Thymus (tissue), 11 donors: ENCODE data around the gene PI4K2A. TPM values are rescaled to one million over a fixed set of nuclear protein-coding genes. Genes with fewer than 3 reads are reported as not detected.

Experiments used
- DNase-seq, 9 donors: peaks; one replicate each; pipeline ENCODE4 v3.0.0-alpha.2; 2013; ENCODE audit warnings: low spot score in 9 of 9, low read depth in 6 of 9, missing footprints in 1 of 9
- H3K27ac ChIP-seq, 2 donors: one replicate each; pipeline ENCODE4 v1.5.1; 2013; ENCODE audit warnings: control low read depth in 1 of 2, low read depth in 1 of 2, low read length in 1 of 2, mild to moderate bottlenecking in 1 of 2, moderate library complexity in 1 of 2
- H3K27me3 ChIP-seq, 2 donors: one replicate each; pipeline ENCODE4 v1.5.1; 2013; ENCODE audit warnings: low read length in 1 of 2; ENCODE audit not compliant: control insufficient read depth in 2 of 2, insufficient read depth in 1 of 2
- H3K36me3 ChIP-seq, 2 donors: one replicate each; pipeline ENCODE4 v1.5.1; 2013; ENCODE audit warnings: low read length in 1 of 2, mild to moderate bottlenecking in 1 of 2, moderate library complexity in 1 of 2; ENCODE audit not compliant: control insufficient read depth in 2 of 2, insufficient read depth in 2 of 2
- H3K4me1 ChIP-seq, 2 donors: one replicate each; pipeline ENCODE4 v1.5.1; 2013; ENCODE audit warnings: low read length in 2 of 2; ENCODE audit not compliant: control insufficient read depth in 2 of 2, insufficient read depth in 2 of 2
- H3K4me3 ChIP-seq, 2 donors: one replicate each; pipeline ENCODE4 v1.5.1; 2013; ENCODE audit warnings: low read length in 2 of 2, control low read depth in 1 of 2, mild to moderate bottlenecking in 1 of 2
- H3K9me3 ChIP-seq, 2 donors: one replicate each; pipeline ENCODE4 v1.5.1; 2013; ENCODE audit warnings: low read length in 1 of 2, mild to moderate bottlenecking in 1 of 2; ENCODE audit not compliant: control insufficient read depth in 2 of 2, insufficient read depth in 1 of 2
- WGBS: extraction: QIAGEN DNeasy Blood & Tissue Kit; methylation state at CpG from one replicate; pipeline ENCODE4 v1.1.7; 2013; 5-methylcytosine and 5-hydroxymethylcytosine counted together
- polyA plus RNA-seq: library from polyadenylated mRNA; stranded (reverse); fragments of 200-250 nt; gene quantifications from one replicate; pipeline ENCODE4 v1.2.3, GENCODE V29; 2013
- total RNA-seq: library from RNA; stranded (reverse); fragments of 120-200 nt; gene quantifications from one replicate; pipeline ENCODE4 v1.2.4, GENCODE V29; 2013
- donor health status: healthy.

PI4K2A gene
- total and polyA plus RNA-seq, 2 donors: 8.9 to 13.5 TPM

- WGBS: 94% methylated on average over 5 of the region's 5 CpGs
- H3K27ac ChIP-seq: no peak overlapping the region
Observed at GRCh38 chr10:97724341-97724941, 84.0 kb downstream of the PI4K2A start.

More at GRCh38 chr10:97724341-97724941, 84.0 kb downstream of the PI4K2A start:
- DNase-seq: no peak
- peaks cover 0 to 4% of the 10 kb centered on the region in 2 donors for H3K9me3 ChIP-seq
- H3K4me3 ChIP-seq: no peak overlapping the region
- no peaks in the 10 kb centered on the region for H3K4me1 ChIP-seq
- peaks cover 0 to 3% of the 10 kb centered on the region in 2 donors for H3K27me3 ChIP-seq
- no peaks in the 10 kb centered on the region for H3K36me3 ChIP-seq

Other genes with a start within 250 kb of the PI4K2A start
- gene RRP12, start 239.3 kb upstream of the PI4K2A start, total RNA-seq: 8.5 TPM
- gene RRP12, start 239.3 kb upstream of the PI4K2A start, polyA plus RNA-seq: 18.9 TPM
- gene PGAM1, start 214.5 kb upstream of the PI4K2A start, total RNA-seq: 272 TPM
- 104 TPM for gene PGAM1, start 214.5 kb upstream of the PI4K2A start, polyA plus RNA-seq
- 60.1 TPM for gene EXOSC1, start 194.7 kb upstream of the PI4K2A start, total RNA-seq
- gene EXOSC1, start 194.7 kb upstream of the PI4K2A start, polyA plus RNA-seq: 53.0 TPM
- 20.8 TPM for gene ZDHHC16, start 194.5 kb upstream of the PI4K2A start, total RNA-seq
- 24.4 TPM for gene ZDHHC16, start 194.5 kb upstream of the PI4K2A start, polyA plus RNA-seq
- gene MMS19, start 142.2 kb upstream of the PI4K2A start, total RNA-seq: 58.4 TPM
- gene MMS19, start 142.2 kb upstream of the PI4K2A start, polyA plus RNA-seq: 107 TPM
- gene UBTD1, start 141.7 kb upstream of the PI4K2A start, total RNA-seq: 2.5 TPM
- 7.8 TPM for gene UBTD1, start 141.7 kb upstream of the PI4K2A start, polyA plus RNA-seq
- 0.05 TPM for gene ANKRD2, start 67.9 kb upstream of the PI4K2A start, total RNA-seq
- gene ANKRD2, start 67.9 kb upstream of the PI4K2A start, polyA plus RNA-seq: 0.68 TPM
- gene HOGA1, start 56.3 kb upstream of the PI4K2A start, total RNA-seq: 0.19 TPM
- gene HOGA1, start 56.3 kb upstream of the PI4K2A start, polyA plus RNA-seq: 0.18 TPM
- gene C10orf62, start 51.0 kb upstream of the PI4K2A start, total RNA-seq: not detected
- not detected for gene C10orf62, start 51.0 kb upstream of the PI4K2A start, polyA plus RNA-seq
- gene MORN4, start 7.2 kb upstream of the PI4K2A start, total RNA-seq: 2.0 TPM
- 4.7 TPM for gene MORN4, start 7.2 kb upstream of the PI4K2A start, polyA plus RNA-seq
- 1.4 TPM for gene AVPI1, start 46.6 kb downstream of the PI4K2A start, total RNA-seq
- 11.5 TPM for gene AVPI1, start 46.6 kb downstream of the PI4K2A start, polyA plus RNA-seq
- 3.7 TPM for gene MARVELD1, start 73.1 kb downstream of the PI4K2A start, total RNA-seq
- 14.2 TPM for gene MARVELD1, start 73.1 kb downstream of the PI4K2A start, polyA plus RNA-seq
- gene ZFYVE27, start 96.5 kb downstream of the PI4K2A start, total RNA-seq: 13.8 TPM
- gene ZFYVE27, start 96.5 kb downstream of the PI4K2A start, polyA plus RNA-seq: 23.7 TPM
- gene SFRP5, start 131.3 kb downstream of the PI4K2A start, total RNA-seq: 2.4 TPM
- gene SFRP5, start 131.3 kb downstream of the PI4K2A start, polyA plus RNA-seq: 0.41 TPM
- 0.52 TPM for gene GOLGA7B, start 209.2 kb downstream of the PI4K2A start, total RNA-seq
- gene GOLGA7B, start 209.2 kb downstream of the PI4K2A start, polyA plus RNA-seq: 0.96 TPM